ENCODE measurements around the gene UBIAD1.

The UBIAD1 gene

DNA sequence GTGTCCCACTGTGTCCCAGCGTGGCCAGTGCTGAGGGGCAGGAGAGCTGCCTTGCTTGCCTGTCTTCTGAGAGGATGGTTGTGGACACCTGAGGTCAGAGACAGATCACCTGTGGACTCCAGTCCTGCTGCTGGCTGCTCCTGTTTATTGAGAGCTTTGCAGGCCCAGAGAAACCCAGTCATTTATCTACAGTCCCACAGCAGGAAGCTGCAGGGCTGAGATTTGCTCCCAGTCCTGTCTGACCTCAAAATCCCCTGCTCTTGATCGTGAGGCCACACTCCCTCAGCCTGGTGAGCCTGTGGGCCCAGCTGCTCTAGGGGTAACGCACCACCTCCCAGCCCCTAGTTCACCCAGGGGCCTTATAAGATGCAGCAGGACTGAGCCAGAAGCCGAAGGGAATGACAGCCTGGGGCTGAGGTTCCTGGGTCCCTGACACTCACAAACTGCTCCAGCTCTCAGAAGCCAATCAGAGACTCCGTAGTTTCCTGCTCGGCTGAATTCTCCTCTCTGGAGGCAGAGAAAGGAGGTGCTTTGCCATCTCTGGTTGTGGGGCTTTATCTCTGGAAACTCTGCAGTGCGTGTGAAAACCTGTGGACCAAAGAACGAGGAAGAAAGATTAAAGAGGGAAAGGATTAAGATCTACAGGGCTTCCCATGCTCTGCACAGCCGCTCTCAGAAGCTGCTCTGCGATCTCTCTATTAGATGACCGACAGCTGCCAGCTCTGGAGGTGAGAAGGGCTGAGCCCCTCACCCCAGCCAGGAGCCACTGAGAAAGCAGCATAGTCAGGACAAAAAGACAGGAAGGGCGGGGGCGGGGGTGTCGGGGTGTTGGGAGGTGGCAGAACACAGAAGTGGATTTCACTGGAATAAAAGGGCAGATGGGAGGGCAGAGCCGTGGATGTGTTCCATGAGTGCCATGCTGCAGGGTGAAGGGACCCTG, 39.1 kb downstream of the UBIAD1 start:
- no peak for DNase-seq (ENCODE audit: low read depth)

- DNase-seq (ENCODE audit: low read depth), result no peak
These were observed 42.0 kb downstream of the UBIAD1 start for GRCh38 chr1:11314959-11315358.

- no peak for DNase-seq (ENCODE audit: low read depth)
These were observed 43.7 kb downstream of the UBIAD1 start for GRCh38 chr1:11316701-11317100.

DNA sequence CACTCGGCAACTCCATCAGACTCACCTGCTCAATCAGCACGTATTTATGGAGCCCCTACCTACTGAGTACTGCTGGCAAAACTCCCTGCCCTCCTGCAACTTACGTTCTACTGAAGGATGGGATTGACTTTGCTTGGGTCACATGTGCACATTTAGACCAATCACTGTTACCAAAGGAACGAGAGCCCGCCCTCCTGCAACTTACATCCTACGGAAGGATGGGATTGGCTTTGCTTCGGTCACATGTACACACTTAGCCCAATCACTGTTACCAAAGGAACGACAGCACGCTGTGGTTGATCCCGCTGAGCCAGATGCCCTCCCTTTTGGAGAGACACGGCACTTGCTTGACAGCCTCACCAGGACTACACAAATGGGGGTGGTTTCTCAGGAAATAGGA, 46.0 kb downstream of the UBIAD1 start:
- DNase-seq (ENCODE audit: low read depth), result no peak

GRCh38 chr1:11320153-11320936, 47.3 kb downstream of the UBIAD1 start:
- no peak for DNase-seq (ENCODE audit: low read depth)

- no peak for DNase-seq (ENCODE audit: low read depth)
These were observed 48.9 kb downstream of the UBIAD1 start for GRCh38 chr1:11321656-11322491.

DNA sequence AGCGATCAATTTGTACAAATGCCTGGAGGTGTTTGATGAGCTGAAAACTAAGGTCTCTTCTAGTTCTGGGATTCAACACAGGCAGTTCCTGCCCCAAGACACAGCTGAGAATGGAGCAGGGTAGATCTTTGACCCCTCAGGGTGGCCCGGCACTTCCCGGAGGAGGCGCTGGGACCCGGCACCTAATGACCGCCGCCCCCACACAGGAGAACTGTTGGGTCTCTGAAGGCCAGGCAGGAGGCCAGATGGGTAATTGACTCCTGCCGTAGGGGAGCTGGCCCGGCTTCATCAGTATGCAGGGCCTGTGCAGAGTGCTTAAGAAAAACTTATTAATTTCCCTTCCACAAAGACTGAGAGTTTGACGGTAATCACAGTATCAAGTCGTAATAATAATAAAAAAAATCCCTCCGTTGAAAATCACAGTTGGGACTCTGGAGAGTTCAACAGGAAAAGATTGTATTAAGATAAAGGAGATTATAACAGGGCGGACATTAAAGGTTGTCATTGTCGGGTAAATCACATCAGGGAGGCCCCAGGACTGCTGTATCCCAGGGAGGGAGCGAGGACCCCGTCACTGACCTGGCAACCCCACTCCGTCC, 51.7 kb downstream of the UBIAD1 start:
- no peak for DNase-seq (ENCODE audit: low read depth)

GRCh38 chr1:11326070-11326469, 53.1 kb downstream of the UBIAD1 start:
- DNase-seq (ENCODE audit: low read depth), result no peak

- DNase-seq (ENCODE audit: low read depth), result no peak
These were observed 55.4 kb downstream of the UBIAD1 start for GRCh38 chr1:11328444-11328843.

DNA sequence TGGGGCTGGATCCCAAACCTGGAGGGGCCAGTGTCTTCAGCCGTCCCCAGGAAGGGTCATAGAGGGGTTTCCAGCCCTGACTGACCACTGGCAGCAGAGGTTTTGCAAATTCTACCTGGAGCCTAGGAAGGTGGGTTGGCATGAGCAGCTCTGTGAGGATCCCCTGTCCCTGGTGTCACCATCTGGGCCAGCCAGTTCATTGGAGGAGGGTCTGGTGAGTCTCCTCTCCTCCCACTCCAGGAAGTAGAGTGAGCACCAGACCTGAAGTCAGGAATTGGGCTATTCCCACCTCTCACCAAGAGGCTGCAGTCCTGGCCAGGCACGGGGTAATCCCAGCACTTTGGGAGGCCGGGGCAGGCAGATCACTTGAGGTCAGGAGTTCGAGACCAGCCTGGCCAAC, 57.4 kb downstream of the UBIAD1 start:
- DNase-seq (ENCODE audit: low read depth), result no peak

- DNase-seq (ENCODE audit: low read depth), result no peak
These were observed 58.3 kb downstream of the UBIAD1 start for GRCh38 chr1:11331036-11331944.

- DNase-seq (ENCODE audit: low read depth), result no peak
These were observed 59.0 kb downstream of the UBIAD1 start for GRCh38 chr1:11331945-11332546.

GRCh38 chr1:11333631-11334030, 60.6 kb downstream of the UBIAD1 start:
- DNase-seq (ENCODE audit: low read depth), result no peak

DNA sequence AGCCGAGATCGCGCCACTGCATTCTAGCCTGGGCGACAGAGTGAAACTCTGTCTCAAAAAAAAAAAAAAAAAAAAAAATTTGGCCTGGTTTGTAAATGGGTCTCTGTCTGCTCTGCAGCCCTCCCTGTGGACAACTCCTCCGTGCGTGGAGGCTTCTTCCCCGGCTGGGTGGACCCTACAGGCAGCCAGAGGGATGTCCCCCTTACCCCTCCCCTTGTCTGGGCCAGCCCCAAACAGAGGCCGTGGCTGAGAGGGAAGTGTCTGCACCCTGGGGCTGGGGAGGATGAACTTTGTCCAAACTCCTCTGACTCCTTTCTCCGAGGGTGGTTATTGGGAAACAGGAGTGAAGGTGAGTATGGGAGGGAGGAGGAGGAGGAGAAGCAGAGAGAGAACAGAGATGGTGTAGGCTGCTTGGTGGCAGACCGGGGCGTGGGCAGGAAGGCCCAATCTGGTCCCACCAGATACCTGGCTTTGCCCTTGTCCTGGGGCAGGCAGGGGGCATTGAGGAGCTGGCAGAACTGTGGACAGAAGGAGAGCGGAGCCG, 61.3 kb downstream of the UBIAD1 start:
- no peak for DNase-seq (ENCODE audit: low read depth)

GRCh38 chr1:11334821-11335220, 61.8 kb downstream of the UBIAD1 start:
- DNase-seq (ENCODE audit: low read depth), result no peak

GRCh38 chr1:11335417-11336056, 62.5 kb downstream of the UBIAD1 start:
- DNase-seq (ENCODE audit: low read depth), result no peak

DNA sequence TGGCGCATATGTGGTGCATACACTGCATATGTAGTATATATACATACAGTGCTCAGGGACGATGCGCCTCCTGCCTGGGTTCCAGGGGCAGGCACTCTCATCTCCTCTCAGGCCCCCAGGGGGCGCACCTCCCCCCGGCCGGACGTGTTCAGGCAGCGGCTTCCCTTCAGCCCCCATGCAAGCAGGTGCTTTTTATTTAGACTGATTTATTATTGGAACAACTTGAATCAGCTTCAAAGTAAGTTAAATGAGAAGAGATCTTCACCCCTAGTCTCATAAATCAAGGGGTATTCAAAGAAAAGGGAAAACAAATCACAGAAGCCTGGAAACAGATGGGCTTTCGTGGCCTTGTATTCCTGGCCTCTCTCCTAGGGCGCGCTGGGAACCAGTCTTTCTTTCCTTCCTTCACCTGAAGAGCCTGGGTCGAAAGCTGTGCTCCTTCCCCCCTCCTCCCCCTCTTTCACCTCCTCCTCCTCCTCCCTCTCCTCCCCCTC, 64.6 kb downstream of the UBIAD1 start:
- peak; percentile 58 for DNase-seq (ENCODE audit: low read depth)
